HepG2 (cell line): ENCODE results near the gene PSD4.

Experiments
- EZH2 ChIP-seq: conservative IDR thresholded peaks from 2 replicates; pipeline ENCODE4 v1.6.1; 2012; ENCODE audit warnings: mild to moderate bottlenecking, low read depth, low read length, moderate library complexity
- MXD4 ChIP-seq: IDR thresholded peaks from 2 replicates; pipeline ENCODE4 v1.6.1; 2016; ENCODE audit warnings: mild to moderate bottlenecking, missing biosample characterization, missing genetic modification reagents
- MXI1 ChIP-seq: IDR thresholded peaks from 3 replicates; pipeline ENCODE4 v1.6.1; 2012; ENCODE audit warnings: low read depth, low read length, inconsistent platforms, borderline replicate concordance
- SOX6 ChIP-seq, 2 experiments: fragments of 450-650 bp in 1 of 2; sonication (generic) in 1 of 2; formaldehyde crosslinking in 1 of 2; IDR thresholded peaks; 2 replicates each; pipeline versions ENCODE4 v1.4.0 to v1.6.1; 2017 to 2020; ENCODE audit warnings: antibody characterized with exemption in 1 of 2, mild to moderate bottlenecking in 1 of 2, missing genetic modification reagents in 1 of 2
- TAF1 ChIP-seq: sonication (generic); formaldehyde crosslinking; IDR thresholded peaks from 2 replicates; pipeline ENCODE4 v1.4.0; 2020; ENCODE audit warnings: missing genetic modification reagents

DNA sequence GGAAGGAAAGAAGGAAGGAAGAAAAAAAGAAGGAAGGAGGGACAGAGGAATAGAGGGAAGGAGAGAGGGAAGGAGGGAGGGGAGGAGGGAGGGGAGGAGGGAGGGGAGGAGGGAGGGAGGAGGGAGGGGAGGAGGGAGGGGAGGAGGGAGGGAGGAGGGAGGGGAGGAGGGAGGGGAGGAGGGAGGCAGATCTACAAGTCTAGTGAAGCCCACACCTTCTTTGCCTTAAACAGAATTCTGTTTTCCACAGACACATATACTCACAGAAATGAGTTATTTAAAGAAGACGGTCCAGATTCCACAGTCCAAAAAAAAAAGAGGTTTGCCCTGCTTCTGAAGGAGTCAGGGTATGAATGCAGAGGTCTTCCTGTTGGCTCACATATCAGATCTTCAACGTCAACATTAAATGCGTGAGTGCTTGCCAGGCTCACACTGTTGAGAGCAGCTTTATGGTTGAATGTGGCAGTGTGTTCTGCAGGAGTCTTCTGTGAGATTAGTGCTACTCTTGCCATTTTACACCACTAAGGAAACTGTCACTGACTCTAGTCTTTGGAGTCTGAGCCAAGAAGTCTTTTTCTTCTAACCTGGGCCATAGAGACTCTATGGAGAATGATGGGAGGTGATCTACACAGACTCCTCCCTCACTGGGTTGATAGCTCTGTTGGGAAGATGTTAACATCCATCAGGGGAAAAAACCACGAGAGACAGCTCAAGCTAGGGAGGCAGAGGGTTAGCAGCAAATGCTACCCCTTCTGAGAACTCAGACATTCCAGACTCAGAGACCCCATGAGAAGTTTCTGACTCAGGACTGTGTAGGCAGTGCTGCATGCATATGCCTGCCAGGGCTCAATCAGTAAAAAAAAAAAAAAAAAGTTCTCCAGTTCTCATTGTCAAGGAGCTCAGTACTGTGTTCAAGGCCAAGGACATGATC is 81.6 kb downstream of the PSD4 start:
- TF ChIP-seq SOX6 (IDR thresholded peaks at IDR 0.05), result no peak
- no peak for TF ChIP-seq SOX6 (CRISPR knock-in tag; IDR thresholded peaks at IDR 0.05)
- TF ChIP-seq MXD4 (CRISPR knock-in tag), result no peak
- TF ChIP-seq EZH2, result no peak
- TF ChIP-seq TAF1 (CRISPR knock-in tag), result no peak
- no peak for TF ChIP-seq MXI1
